ENCODE measurements around the gene OXER1.

GRCh38 chr2:42793334-42794270 lies 29.7 kb upstream of the OXER1 start:
- TF ChIP-seq CTCF (conservative IDR thresholded peaks at IDR 0.05; ENCODE audit: low read length) (no peak), EZH2phosphoT487 (IDR thresholded peaks at IDR 0.05; ENCODE audit: borderline replicate concordance, low read depth, low read length) (no peak)

All from OCI-LY7 (cell line).